GM12878 (cell line): ENCODE data around the gene ARID3A. TPM values are rescaled to one million over a fixed set of nuclear protein-coding genes. Genes with fewer than 3 reads are reported as not detected.

Source experiments
- ATF7 ChIP-seq: fragments of 450-650 bp; IDR thresholded peaks from 2 replicates; pipeline ENCODE4 v1.6.1; 2016; ENCODE audit warnings: low read depth, mild to moderate bottlenecking
- CHD1 ChIP-seq: IDR thresholded peaks from 2 replicates; pipeline ENCODE4 v1.6.1; 2012; ENCODE audit warnings: low read depth, low read length, improper control_type of control experiment
- ETV6 ChIP-seq, 2 experiments: fragments of 450-650 bp in 1 of 2; IDR thresholded peaks in 1 of 2; conservative IDR thresholded peaks in 1 of 2; 2 replicates each; pipeline ENCODE4 v1.6.1; 2014; ENCODE audit warnings: antibody characterized with exemption in 1 of 2, borderline replicate concordance in 1 of 2, low read depth in 1 of 2, mild to moderate bottlenecking in 1 of 2, moderate library complexity in 1 of 2
- FOS ChIP-seq: IDR thresholded peaks from 3 replicates; pipeline ENCODE4 v1.6.1; 2011; ENCODE audit warnings: borderline replicate concordance; ENCODE audit not compliant: insufficient read length; ENCODE audit errors: extremely low read depth
- IKZF1 ChIP-seq: fragments of 450-650 bp; conservative IDR thresholded peaks from 2 replicates; pipeline ENCODE4 v1.6.1; 2017; ENCODE audit warnings: antibody characterized with exemption, mild to moderate bottlenecking
- KAT2A ChIP-seq: conservative IDR thresholded peaks from 2 replicates; pipeline ENCODE4 v1.6.1; 2011; ENCODE audit warnings: low read depth, low read length; ENCODE audit not compliant: control insufficient read depth
- KLF5 ChIP-seq: fragments of 450-650 bp; IDR thresholded peaks from 2 replicates; pipeline ENCODE4 v1.6.1; 2014; ENCODE audit warnings: mild to moderate bottlenecking; ENCODE audit not compliant: partially characterized antibody
- MEF2A ChIP-seq: IDR thresholded peaks from 2 replicates; pipeline ENCODE4 v1.6.1; 2011; ENCODE audit warnings: low read depth, mild to moderate bottlenecking, low read length, moderate library complexity; ENCODE audit not compliant: insufficient read depth
- MEF2B ChIP-seq: fragments of 450-650 bp; IDR thresholded peaks from 2 replicates; pipeline ENCODE4 v1.6.1; 2018; ENCODE audit warnings: mild to moderate bottlenecking, moderate library complexity; ENCODE audit not compliant: partially characterized antibody, poor library complexity, severe bottlenecking
- NR2C2 ChIP-seq: IDR thresholded peaks from 2 replicates; pipeline ENCODE4 v1.6.1; 2011; ENCODE audit warnings: borderline replicate concordance, low read depth; ENCODE audit not compliant: control insufficient read depth, insufficient read length
- NR2F1 ChIP-seq: fragments of 450-650 bp; conservative IDR thresholded peaks from 2 replicates; pipeline ENCODE4 v1.6.1; 2017; ENCODE audit warnings: mild to moderate bottlenecking
- NRF1 ChIP-seq: conservative IDR thresholded peaks from 2 replicates; pipeline ENCODE4 v1.6.1; 2011; ENCODE audit warnings: mild to moderate bottlenecking, low read depth, low read length, improper control_type of control experiment
- POU2F2 ChIP-seq: IDR thresholded peaks from 3 replicates; pipeline ENCODE4 v1.6.1; 2011; ENCODE audit warnings: low read depth, mild to moderate bottlenecking, low read length, borderline replicate concordance
- RBBP5 ChIP-seq: fragments of 200-600 bp; sonication (generic); conservative IDR thresholded peaks from 2 replicates; pipeline ENCODE4 v1.6.1; 2016
- SMC3 ChIP-seq: IDR thresholded peaks from 2 replicates; pipeline ENCODE4 v1.6.1; 2011; ENCODE audit warnings: low read length, improper control_type of control experiment, borderline replicate concordance
- SP1 ChIP-seq: IDR thresholded peaks from one replicate; pipeline ENCODE4 v1.6.1; 2011; ENCODE audit warnings: low read depth, low read length
- polyA plus RNA-seq, 11 experiments: library from polyadenylated mRNA; depleted of rRNA in 4 of 11; unstranded in 6 of 11; stranded (reverse) in 5 of 11; fragments of >200 nt; fragmentation: Nextera tagmentation in 4 of 11; fragmentation: Illumina TruSeq in 1 of 11; extraction: Ambion mirVana in 4 of 11; extraction: Trizol in 1 of 11; gene quantifications; 1 replicate in 1 of 11; 2 replicates in 10 of 11; pipeline versions ENCODE4 v1.2.1 to v1.2.3, GENCODE V29; 2011 to 2016; ENCODE audit warnings: inconsistent platforms in 2 of 11, missing spikeins in 2 of 11, low read depth in 1 of 11
- total RNA-seq, 4 experiments: library from RNA; depleted of rRNA in 3 of 4; stranded (reverse); fragments of >200 nt in 3 of 4; fragmentation: Illumina TruSeq in 1 of 4; extraction: Trizol in 1 of 4; gene quantifications; 2 replicates each; pipeline versions ENCODE4 v1.2.1 to v1.2.3, GENCODE V29; 2013 to 2021
- TF ChIP-seq, protein P1 (sequence below): fragments of 450-650 bp; formaldehyde crosslinking; IDR thresholded peaks from 2 replicates; pipeline ENCODE4 v1.4.0; 2020; ENCODE audit warnings: mild to moderate bottlenecking, moderate library complexity
- TF ChIP-seq, protein P2 (sequence below): fragments of 450-650 bp; IDR thresholded peaks from 2 replicates; pipeline ENCODE4 v1.6.1; 2016; ENCODE audit warnings: mild to moderate bottlenecking
- TF ChIP-seq, protein P3 (sequence below), 3 experiments: IDR thresholded peaks in 2 of 3; conservative IDR thresholded peaks in 1 of 3; 2 replicates each; pipeline ENCODE4 v1.5.1; 2011; ENCODE audit warnings: low read depth in 3 of 3, low read length in 3 of 3, mild to moderate bottlenecking in 3 of 3, control low read depth in 2 of 3, moderate library complexity in 2 of 3, inconsistent platforms in 1 of 3, mixed read lengths in 1 of 3; ENCODE audit not compliant: control insufficient read depth in 2 of 3, insufficient read depth in 1 of 3; ENCODE audit errors: extremely low read depth in 1 of 3
- TF ChIP-seq, protein P4 (sequence below): IDR thresholded peaks from 2 replicates; pipeline ENCODE4 v1.6.1; 2012; ENCODE audit warnings: low read depth, low read length, improper control_type of control experiment

The ARID3A gene
- total and polyA plus RNA-seq, 10 of the 15 experiments (the other 5 are each of a cell fraction or from before 2014, with no cell fraction given) = 0.76 to 70.0 (median 16.7) TPM

DNA sequence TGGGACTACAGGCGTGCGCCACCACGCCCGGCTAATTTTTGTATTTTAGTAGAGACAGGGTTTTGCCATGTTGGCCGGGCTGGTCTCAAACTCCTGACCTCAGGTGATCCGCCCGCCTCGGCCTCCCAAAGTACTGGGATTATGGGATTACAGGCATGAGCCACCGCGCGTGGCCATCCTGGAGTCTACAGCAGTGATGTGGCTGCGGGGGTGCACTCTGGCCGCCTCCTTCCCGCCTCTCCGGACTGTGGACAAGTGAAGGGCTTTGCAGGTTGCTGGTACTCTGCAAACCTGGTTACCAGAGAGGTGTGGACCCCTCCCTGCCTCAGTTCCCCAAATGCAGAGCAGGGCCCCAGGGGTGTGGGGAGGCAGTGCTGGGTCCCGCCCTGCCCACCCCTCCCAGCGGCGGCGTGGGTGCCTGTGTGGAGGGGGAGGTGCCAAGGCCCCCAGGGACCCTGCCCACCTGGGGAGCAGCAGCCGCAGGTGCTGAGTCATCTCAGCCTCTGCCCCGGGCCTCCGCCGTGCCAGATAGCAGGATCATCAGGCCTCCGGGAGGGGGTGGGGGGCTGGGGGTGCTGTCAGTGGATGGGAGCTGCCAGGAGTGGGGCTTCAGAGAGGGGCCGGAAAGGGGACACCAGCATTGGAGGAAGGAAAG lies 23.1 kb downstream of the ARID3A start (continued):
- TF ChIP-seq, protein P1, sequence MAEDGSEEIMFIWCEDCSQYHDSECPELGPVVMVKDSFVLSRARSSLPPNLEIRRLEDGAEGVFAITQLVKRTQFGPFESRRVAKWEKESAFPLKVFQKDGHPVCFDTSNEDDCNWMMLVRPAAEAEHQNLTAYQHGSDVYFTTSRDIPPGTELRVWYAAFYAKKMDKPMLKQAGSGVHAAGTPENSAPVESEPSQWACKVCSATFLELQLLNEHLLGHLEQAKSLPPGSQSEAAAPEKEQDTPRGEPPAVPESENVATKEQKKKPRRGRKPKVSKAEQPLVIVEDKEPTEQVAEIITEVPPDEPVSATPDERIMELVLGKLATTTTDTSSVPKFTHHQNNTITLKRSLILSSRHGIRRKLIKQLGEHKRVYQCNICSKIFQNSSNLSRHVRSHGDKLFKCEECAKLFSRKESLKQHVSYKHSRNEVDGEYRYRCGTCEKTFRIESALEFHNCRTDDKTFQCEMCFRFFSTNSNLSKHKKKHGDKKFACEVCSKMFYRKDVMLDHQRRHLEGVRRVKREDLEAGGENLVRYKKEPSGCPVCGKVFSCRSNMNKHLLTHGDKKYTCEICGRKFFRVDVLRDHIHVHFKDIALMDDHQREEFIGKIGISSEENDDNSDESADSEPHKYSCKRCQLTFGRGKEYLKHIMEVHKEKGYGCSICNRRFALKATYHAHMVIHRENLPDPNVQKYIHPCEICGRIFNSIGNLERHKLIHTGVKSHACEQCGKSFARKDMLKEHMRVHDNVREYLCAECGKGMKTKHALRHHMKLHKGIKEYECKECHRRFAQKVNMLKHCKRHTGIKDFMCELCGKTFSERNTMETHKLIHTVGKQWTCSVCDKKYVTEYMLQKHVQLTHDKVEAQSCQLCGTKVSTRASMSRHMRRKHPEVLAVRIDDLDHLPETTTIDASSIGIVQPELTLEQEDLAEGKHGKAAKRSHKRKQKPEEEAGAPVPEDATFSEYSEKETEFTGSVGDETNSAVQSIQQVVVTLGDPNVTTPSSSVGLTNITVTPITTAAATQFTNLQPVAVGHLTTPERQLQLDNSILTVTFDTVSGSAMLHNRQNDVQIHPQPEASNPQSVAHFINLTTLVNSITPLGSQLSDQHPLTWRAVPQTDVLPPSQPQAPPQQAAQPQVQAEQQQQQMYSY = no peak
- TF ChIP-seq NR2F1 (no peak), SMC3 (0 out of 2 replicates have a peak, but pooled peaks have one; percentile 2), NRF1 (no peak), MEF2B (peak; percentile 95), POU2F2 (peak; percentile 42; the same call in 1 of the 3 replicates), KAT2A (no peak), CHD1 (no peak), IKZF1 (peak; percentile 72; the same call in 1 of the 2 replicates), FOS (no peak), ETV6 (conservative IDR thresholded peaks at IDR 0.05 in 1 of 2, IDR thresholded peaks at IDR 0.05 in 1 of 2; ENCODE audit: borderline replicate concordance in 1 of 2, low read depth in 1 of 2) (no peak; a peak in 1 of 4 replicates), SP1 (peak; percentile 51), KLF5 (no peak), MEF2A (no peak), RBBP5 (no peak), NR2C2 (no peak), ATF7 (no peak)
- TF ChIP-seq, protein P2, sequence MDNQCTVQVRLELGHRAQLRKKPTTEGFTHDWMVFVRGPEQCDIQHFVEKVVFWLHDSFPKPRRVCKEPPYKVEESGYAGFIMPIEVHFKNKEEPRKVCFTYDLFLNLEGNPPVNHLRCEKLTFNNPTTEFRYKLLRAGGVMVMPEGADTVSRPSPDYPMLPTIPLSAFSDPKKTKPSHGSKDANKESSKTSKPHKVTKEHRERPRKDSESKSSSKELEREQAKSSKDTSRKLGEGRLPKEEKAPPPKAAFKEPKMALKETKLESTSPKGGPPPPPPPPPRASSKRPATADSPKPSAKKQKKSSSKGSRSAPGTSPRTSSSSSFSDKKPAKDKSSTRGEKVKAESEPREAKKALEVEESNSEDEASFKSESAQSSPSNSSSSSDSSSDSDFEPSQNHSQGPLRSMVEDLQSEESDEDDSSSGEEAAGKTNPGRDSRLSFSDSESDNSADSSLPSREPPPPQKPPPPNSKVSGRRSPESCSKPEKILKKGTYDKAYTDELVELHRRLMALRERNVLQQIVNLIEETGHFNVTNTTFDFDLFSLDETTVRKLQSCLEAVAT = no peak
- TF ChIP-seq, protein P3, sequence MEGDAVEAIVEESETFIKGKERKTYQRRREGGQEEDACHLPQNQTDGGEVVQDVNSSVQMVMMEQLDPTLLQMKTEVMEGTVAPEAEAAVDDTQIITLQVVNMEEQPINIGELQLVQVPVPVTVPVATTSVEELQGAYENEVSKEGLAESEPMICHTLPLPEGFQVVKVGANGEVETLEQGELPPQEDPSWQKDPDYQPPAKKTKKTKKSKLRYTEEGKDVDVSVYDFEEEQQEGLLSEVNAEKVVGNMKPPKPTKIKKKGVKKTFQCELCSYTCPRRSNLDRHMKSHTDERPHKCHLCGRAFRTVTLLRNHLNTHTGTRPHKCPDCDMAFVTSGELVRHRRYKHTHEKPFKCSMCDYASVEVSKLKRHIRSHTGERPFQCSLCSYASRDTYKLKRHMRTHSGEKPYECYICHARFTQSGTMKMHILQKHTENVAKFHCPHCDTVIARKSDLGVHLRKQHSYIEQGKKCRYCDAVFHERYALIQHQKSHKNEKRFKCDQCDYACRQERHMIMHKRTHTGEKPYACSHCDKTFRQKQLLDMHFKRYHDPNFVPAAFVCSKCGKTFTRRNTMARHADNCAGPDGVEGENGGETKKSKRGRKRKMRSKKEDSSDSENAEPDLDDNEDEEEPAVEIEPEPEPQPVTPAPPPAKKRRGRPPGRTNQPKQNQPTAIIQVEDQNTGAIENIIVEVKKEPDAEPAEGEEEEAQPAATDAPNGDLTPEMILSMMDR (IDR thresholded peaks at IDR 0.05 in 2 of 3, conservative IDR thresholded peaks at IDR 0.05 in 1 of 3; ENCODE audit: control insufficient read depth in 2 of 3, extremely low read depth in 1 of 3, insufficient read depth in 1 of 3, low read depth in 3 of 3, low read length in 3 of 3) = no peak
- TF ChIP-seq, protein P4, sequence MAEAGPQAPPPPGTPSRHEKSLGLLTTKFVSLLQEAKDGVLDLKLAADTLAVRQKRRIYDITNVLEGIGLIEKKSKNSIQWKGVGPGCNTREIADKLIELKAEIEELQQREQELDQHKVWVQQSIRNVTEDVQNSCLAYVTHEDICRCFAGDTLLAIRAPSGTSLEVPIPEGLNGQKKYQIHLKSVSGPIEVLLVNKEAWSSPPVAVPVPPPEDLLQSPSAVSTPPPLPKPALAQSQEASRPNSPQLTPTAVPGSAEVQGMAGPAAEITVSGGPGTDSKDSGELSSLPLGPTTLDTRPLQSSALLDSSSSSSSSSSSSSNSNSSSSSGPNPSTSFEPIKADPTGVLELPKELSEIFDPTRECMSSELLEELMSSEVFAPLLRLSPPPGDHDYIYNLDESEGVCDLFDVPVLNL = no peak
